SU-DHL-6 (cell line): Measurements from ENCODE around the gene SLC45A3.

Experiments used
- H2AFZ ChIP-seq: fragments of 200-600 bp; sonication (generic); 2 replicates; pipeline ENCODE4 v1.6.1; 2014; ENCODE audit warnings: low read depth, mild to moderate bottlenecking, moderate library complexity, mixed read lengths, antibody characterized with exemption, low read length; ENCODE audit not compliant: severe bottlenecking
- H3F3A ChIP-seq: fragments of 200-600 bp; shearing (Covaris generic); 2 replicates; pipeline ENCODE4 v1.6.0; 2016; ENCODE audit warnings: antibody characterized with exemption, mild to moderate bottlenecking; ENCODE audit not compliant: insufficient read depth
- H3K27ac ChIP-seq: fragments of 200-600 bp; sonication (generic); 2 replicates; pipeline ENCODE4 v1.5.1; 2016; ENCODE audit warnings: low read depth, mild to moderate bottlenecking, low read length, moderate library complexity, mixed read lengths
- H3K27me3 ChIP-seq: fragments of 200-600 bp; sonication (generic), shearing (Covaris generic); 2 replicates; pipeline ENCODE4 v1.6.0; 2014; ENCODE audit warnings: mild to moderate bottlenecking, low read length
- H3K36me3 ChIP-seq: fragments of 200-600 bp; sonication (generic); 2 replicates; pipeline ENCODE4 v1.6.1; 2014; ENCODE audit warnings: mild to moderate bottlenecking, low read length, mixed read lengths
- H3K4me2 ChIP-seq: fragments of 300-600, 200-600 bp; shearing (Covaris generic), sonication (generic); 2 replicates; pipeline ENCODE4 v1.6.0; 2014; ENCODE audit warnings: low read length, low read depth, mild to moderate bottlenecking; ENCODE audit not compliant: poor library complexity, severe bottlenecking
- H3K4me3 ChIP-seq: fragments of 200-600 bp; sonication (generic); 2 replicates; pipeline ENCODE4 v1.5.1; 2014; ENCODE audit warnings: antibody characterized with exemption, low read length, mild to moderate bottlenecking, mixed read lengths; ENCODE audit not compliant: insufficient read depth, poor library complexity, severe bottlenecking
- H3K79me2 ChIP-seq: fragments of 200-600 bp; sonication (generic); 2 replicates; pipeline ENCODE4 v1.6.1; 2014; ENCODE audit warnings: mild to moderate bottlenecking, low read length, moderate library complexity; ENCODE audit not compliant: insufficient read depth
- H3K9ac ChIP-seq: fragments of 200-600 bp; sonication (generic); 2 replicates; pipeline ENCODE4 v1.7.0; 2014; ENCODE audit warnings: mild to moderate bottlenecking, low read length
- H3K9me2 ChIP-seq: fragments of 200-600 bp; sonication (generic); replicated peaks from 2 replicates; pipeline ENCODE4 v1.6.1; 2014; ENCODE audit warnings: low read length; ENCODE audit not compliant: insufficient read depth
- H3K9me3 ChIP-seq: fragments of 200-600 bp; sonication (generic); 2 replicates; pipeline ENCODE4 v1.6.1; 2014; ENCODE audit warnings: low read length, mixed read lengths; ENCODE audit not compliant: insufficient read depth
- H4K20me1 ChIP-seq: fragments of 200-600 bp; sonication (generic); 2 replicates; pipeline ENCODE4 v1.6.1; 2014; ENCODE audit warnings: low read depth, mild to moderate bottlenecking, antibody characterized with exemption, low read length, moderate library complexity, mixed read lengths
- CTCF ChIP-seq: fragments of 200-600 bp; sonication (generic); IDR thresholded peaks from one replicate; pipeline ENCODE4 v1.5.1; 2017; ENCODE audit warnings: antibody characterized with exemption, mild to moderate bottlenecking, low read length, moderate library complexity; ENCODE audit not compliant: insufficient read depth, poor library complexity, severe bottlenecking
- EZH2phosphoT487 ChIP-seq: fragments of 200-600 bp; sonication (generic), shearing (Covaris generic); conservative IDR thresholded peaks from 2 replicates; pipeline ENCODE4 v1.6.1; 2018; ENCODE audit warnings: mild to moderate bottlenecking, antibody characterized with exemption, low read length, moderate library complexity, mixed read lengths

Gene SLC45A3

DNA sequence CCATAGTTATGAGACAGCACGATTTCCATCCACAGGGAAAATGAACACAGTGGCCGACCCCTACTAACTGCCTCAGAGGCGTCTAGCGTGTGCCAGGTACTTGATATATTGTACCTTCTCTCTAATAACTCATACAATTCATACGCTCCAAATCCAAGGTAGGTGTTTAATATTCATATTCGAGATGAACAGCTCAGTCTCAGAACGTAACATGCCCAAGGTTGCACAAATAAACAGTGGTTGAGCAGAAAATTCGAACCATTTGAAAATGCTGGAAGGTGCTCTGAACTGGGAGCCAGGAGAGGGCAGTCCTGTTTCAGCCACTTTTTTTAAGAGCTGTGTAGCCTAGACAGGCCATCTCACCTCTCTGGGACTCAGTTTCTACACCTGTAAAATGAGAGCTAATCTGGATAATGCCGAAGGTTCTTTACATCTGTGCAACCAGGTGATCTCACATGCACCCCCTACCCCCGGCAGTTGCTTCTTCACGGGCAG is 7.9 kb downstream of the SLC45A3 start:
- peak overlapping the region; percentile 63; the same call in 1 of the 2 replicates for H3K9ac ChIP-seq
- H3K27me3 ChIP-seq, result no peaks in the 10 kb centered on the region
- peak overlapping the region; percentile 94 for H3K27ac ChIP-seq
- no peak for TF ChIP-seq EZH2phosphoT487
- peak; percentile 9 for TF ChIP-seq CTCF
- peak overlapping the region; percentile 85 for H3K4me2 ChIP-seq
- peaks cover 50% of the 10 kb centered on the region for H3F3A ChIP-seq
- no peaks in the 10 kb centered on the region for H4K20me1 ChIP-seq
- no peak overlapping the region for H3K4me3 ChIP-seq
- H3K79me2 ChIP-seq, result peaks cover 45% of the 10 kb centered on the region
- H2AFZ ChIP-seq, result no peak overlapping the region
- H3K9me3 ChIP-seq, result no peaks in the 10 kb centered on the region
- H3K36me3 ChIP-seq, result no peaks in the 10 kb centered on the region
- H3K9me2 ChIP-seq, result no peaks in the 10 kb centered on the region

- H3K36me3 ChIP-seq, result no peaks in the 10 kb centered on the region
- H3K79me2 ChIP-seq, result peaks cover 29% of the 10 kb centered on the region
- H3K4me2 ChIP-seq, result peak overlapping the region; percentile 85
- no peaks in the 10 kb centered on the region for H3K9me3 ChIP-seq
- H3K9me2 ChIP-seq, result no peaks in the 10 kb centered on the region
- H4K20me1 ChIP-seq, result no peaks in the 10 kb centered on the region
- peak overlapping the region; percentile 63 for H3K9ac ChIP-seq
- peak overlapping the region; percentile 94 for H3K27ac ChIP-seq
- TF ChIP-seq CTCF, result no peak
- no peak for TF ChIP-seq EZH2phosphoT487
- H3K4me3 ChIP-seq, result peak overlapping the region; percentile 41
- no peaks in the 10 kb centered on the region for H3K27me3 ChIP-seq
- peaks cover 58% of the 10 kb centered on the region for H3F3A ChIP-seq
- H2AFZ ChIP-seq, result no peak overlapping the region
Measured at GRCh38 chr1:205670611-205671430, 9.5 kb downstream of the SLC45A3 start.

- peak overlapping the region; percentile 94 for H3K27ac ChIP-seq
- no peaks in the 10 kb centered on the region for H3K9me2 ChIP-seq
- no peaks in the 10 kb centered on the region for H4K20me1 ChIP-seq
- no peak overlapping the region for H2AFZ ChIP-seq
- H3F3A ChIP-seq, result peaks cover 65% of the 10 kb centered on the region
- no peaks in the 10 kb centered on the region for H3K9me3 ChIP-seq
- TF ChIP-seq CTCF (no peak), EZH2phosphoT487 (no peak)
- no peaks in the 10 kb centered on the region for H3K27me3 ChIP-seq
- peaks cover 26% of the 10 kb centered on the region for H3K79me2 ChIP-seq
- peak overlapping the region; percentile 63 for H3K9ac ChIP-seq
- no peaks in the 10 kb centered on the region for H3K36me3 ChIP-seq
- peak overlapping the region; percentile 50 for H3K4me3 ChIP-seq
- H3K4me2 ChIP-seq, result peak overlapping the region; percentile 85
Measured at GRCh38 chr1:205670150-205670446, 10.2 kb downstream of the SLC45A3 start.
